ENCODE measurements around the gene SIVA1.

DNA sequence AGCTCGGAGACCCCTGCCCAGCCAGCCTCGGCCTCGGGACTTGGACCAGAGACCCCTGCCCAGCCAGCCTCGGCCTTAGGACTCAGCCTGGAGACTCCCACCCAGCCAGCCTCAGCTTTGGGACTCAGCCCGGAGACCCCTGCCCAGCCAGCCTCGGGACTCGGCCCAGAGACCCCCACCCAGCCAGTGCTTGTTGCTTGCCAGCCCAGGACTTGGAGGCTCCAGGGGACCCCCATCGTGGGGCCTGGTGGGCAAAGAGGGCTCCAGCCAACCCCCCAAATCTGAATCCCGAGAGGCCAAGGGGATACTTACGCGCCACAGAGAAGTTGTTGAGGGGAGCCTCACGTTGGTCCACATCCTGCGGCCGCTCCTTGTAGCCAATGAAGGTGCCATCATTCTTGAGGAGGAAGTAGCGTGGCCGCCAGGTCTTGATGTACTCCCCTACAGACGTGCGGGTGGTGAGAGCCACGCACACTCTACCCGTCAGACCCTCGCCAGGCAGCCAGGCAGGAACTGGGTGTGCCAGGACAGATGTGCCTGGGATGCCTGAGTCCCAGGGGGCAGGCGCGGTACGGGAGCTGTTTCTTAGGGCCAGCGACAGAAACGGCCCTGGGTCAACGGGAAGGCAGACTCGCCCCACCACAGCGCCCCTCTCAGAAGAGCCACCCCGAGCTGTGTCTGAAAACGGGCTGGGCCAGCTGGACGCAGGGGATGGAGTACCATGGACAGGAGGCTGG lies 27.0 kb downstream of the SIVA1 start:
- TF ChIP-seq, protein P1, sequence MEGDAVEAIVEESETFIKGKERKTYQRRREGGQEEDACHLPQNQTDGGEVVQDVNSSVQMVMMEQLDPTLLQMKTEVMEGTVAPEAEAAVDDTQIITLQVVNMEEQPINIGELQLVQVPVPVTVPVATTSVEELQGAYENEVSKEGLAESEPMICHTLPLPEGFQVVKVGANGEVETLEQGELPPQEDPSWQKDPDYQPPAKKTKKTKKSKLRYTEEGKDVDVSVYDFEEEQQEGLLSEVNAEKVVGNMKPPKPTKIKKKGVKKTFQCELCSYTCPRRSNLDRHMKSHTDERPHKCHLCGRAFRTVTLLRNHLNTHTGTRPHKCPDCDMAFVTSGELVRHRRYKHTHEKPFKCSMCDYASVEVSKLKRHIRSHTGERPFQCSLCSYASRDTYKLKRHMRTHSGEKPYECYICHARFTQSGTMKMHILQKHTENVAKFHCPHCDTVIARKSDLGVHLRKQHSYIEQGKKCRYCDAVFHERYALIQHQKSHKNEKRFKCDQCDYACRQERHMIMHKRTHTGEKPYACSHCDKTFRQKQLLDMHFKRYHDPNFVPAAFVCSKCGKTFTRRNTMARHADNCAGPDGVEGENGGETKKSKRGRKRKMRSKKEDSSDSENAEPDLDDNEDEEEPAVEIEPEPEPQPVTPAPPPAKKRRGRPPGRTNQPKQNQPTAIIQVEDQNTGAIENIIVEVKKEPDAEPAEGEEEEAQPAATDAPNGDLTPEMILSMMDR (IDR thresholded peaks at IDR 0.05): no peak
- no peak for TF ChIP-seq POLR2A (IDR thresholded peaks at IDR 0.05)

All from right lobe of liver (tissue), 4 donors.